K562 (cell line): ENCODE measurements around the gene STRIP1. TPM values are rescaled to one million over a fixed set of nuclear protein-coding genes. Genes with fewer than 3 reads are reported as not detected.
A peak's percentile ranks its signal among the peaks of the same experiment; 100 is the strongest.

ENCODE experiments used
- CHD2 ChIP-seq: IDR thresholded peaks from 2 replicates; pipeline ENCODE4 v1.6.1; 2011; ENCODE audit warnings: low read depth, low read length
- MCM5 ChIP-seq: fragments of 450-650 bp; IDR thresholded peaks from 2 replicates; pipeline ENCODE4 v1.6.1; 2016; ENCODE audit warnings: low read depth
- NONO ChIP-seq, 2 experiments: fragments of 200-400 bp in 1 of 2; fragments of 450-650 bp in 1 of 2; formaldehyde crosslinking in 1 of 2; IDR thresholded peaks; 2 replicates each; pipeline ENCODE4 v1.6.1; 2017; ENCODE audit warnings: low read depth in 2 of 2, mild to moderate bottlenecking in 2 of 2, moderate library complexity in 2 of 2, low read length in 1 of 2
- NUFIP1 ChIP-seq: fragments of 450-650 bp; IDR thresholded peaks from 2 replicates; pipeline ENCODE4 v1.6.1; 2018; ENCODE audit not compliant: partially characterized antibody
- PTBP1 ChIP-seq: fragments of 200-400 bp; formaldehyde crosslinking; IDR thresholded peaks from 2 replicates; pipeline ENCODE4 v1.6.1; 2017; ENCODE audit warnings: low read depth, low read length
- RAD21 ChIP-seq, 2 experiments: fragments of 250-450 bp in 1 of 2; fragments of 450-650 bp in 1 of 2; sonication (Bioruptor Pico) in 1 of 2; formaldehyde crosslinking in 1 of 2; IDR thresholded peaks in 1 of 2; conservative IDR thresholded peaks in 1 of 2; 2 replicates each; pipeline versions ENCODE4 v1.4.0 to v1.8.0; 2020 to 2022; ENCODE audit warnings: mild to moderate bottlenecking in 2 of 2, moderate library complexity in 1 of 2
- RB1 ChIP-seq: fragments of 450-650 bp; IDR thresholded peaks from 2 replicates; pipeline ENCODE4 v1.6.1; 2017; ENCODE audit warnings: low read depth, mild to moderate bottlenecking
- RBM34 ChIP-seq: fragments of 200-400 bp; formaldehyde crosslinking; IDR thresholded peaks from 2 replicates; pipeline ENCODE4 v1.6.1; 2018; ENCODE audit warnings: low read length, borderline replicate concordance; ENCODE audit not compliant: insufficient read depth
- SETDB1 ChIP-seq: IDR thresholded peaks from one replicate; pipeline ENCODE4 v1.6.1; 2012; ENCODE audit warnings: low read length, control low read depth, inconsistent platforms
- SLC30A9 ChIP-seq: fragments of 250-450 bp; sonication (Bioruptor Pico); IDR thresholded peaks from 2 replicates; pipeline ENCODE4 v1.8.0; 2022; ENCODE audit warnings: mild to moderate bottlenecking, moderate library complexity
- SRSF7 ChIP-seq: fragments of 200-400 bp; formaldehyde crosslinking; optimal IDR thresholded peaks from 2 replicates; pipeline ENCODE3; 2017; ENCODE audit warnings: mild to moderate bottlenecking, low read depth, low read length
- TEAD2 ChIP-seq: fragments of 450-650 bp; IDR thresholded peaks from 2 replicates; pipeline ENCODE4 v1.6.1; 2016; ENCODE audit warnings: missing genetic modification characterization, control low read depth, missing compliant biosample characterization
- TRIM28 ChIP-seq: fragments of 450-650 bp; IDR thresholded peaks from 2 replicates; pipeline ENCODE4 v1.6.1; 2017
- XRCC5 ChIP-seq: fragments of 200-400 bp; formaldehyde crosslinking; IDR thresholded peaks from 2 replicates; pipeline ENCODE4 v1.6.1; 2017; ENCODE audit warnings: low read depth, mild to moderate bottlenecking, low read length
- ZNF3 ChIP-seq: fragments of 250-450 bp; sonication (Bioruptor Pico); IDR thresholded peaks from 2 replicates; pipeline ENCODE4 v1.5.0; 2021; ENCODE audit warnings: mild to moderate bottlenecking, moderate library complexity
- ZNF717 ChIP-seq: fragments of 250-450 bp; sonication (Bioruptor Pico); IDR thresholded peaks from 2 replicates; pipeline ENCODE4 v1.5.0; 2021
- polyA plus RNA-seq, 8 experiments: library from polyadenylated mRNA; depleted of rRNA in 4 of 8; stranded (reverse) in 5 of 8; unstranded in 3 of 8; fragments of >200 nt; fragmentation: Nextera tagmentation in 2 of 8; fragmentation: Illumina TruSeq in 1 of 8; extraction: Ambion mirVana in 2 of 8; extraction: Trizol in 1 of 8; gene quantifications; 2 replicates each; pipeline versions ENCODE4 v1.2.1 to v1.2.3, GENCODE V29; 2011 to 2014; ENCODE audit warnings: inconsistent platforms in 1 of 8, missing spikeins in 1 of 8
- total RNA-seq, 7 experiments: library from RNA; depleted of rRNA in 6 of 7; stranded (reverse); fragments of >200 nt in 6 of 7; fragmentation: Illumina TruSeq in 2 of 7; extraction: Trizol in 2 of 7; gene quantifications; 2 replicates each; pipeline versions ENCODE4 v1.2.1 to v1.2.3, GENCODE V29; 2011 to 2021; ENCODE audit warnings: low replicate concordance in 1 of 7
- TF ChIP-seq, protein P1 (sequence below): fragments of 250-450 bp; sonication (Bioruptor Pico); IDR thresholded peaks from 2 replicates; pipeline ENCODE4 v1.4.0; 2020
- TF ChIP-seq, protein P2 (sequence below): sonication (generic); formaldehyde crosslinking; IDR thresholded peaks from 2 replicates; pipeline ENCODE4 v1.8.1; 2023; ENCODE audit warnings: mild to moderate bottlenecking, missing genetic modification reagents
- TF ChIP-seq, protein P3 (sequence below): fragments of 450-650 bp; formaldehyde crosslinking; IDR thresholded peaks from 2 replicates; pipeline ENCODE4 v1.4.0; 2020; ENCODE audit warnings: mild to moderate bottlenecking, moderate library complexity
- TF ChIP-seq, protein P4 (sequence below): fragments of 450-650 bp; IDR thresholded peaks from 2 replicates; pipeline ENCODE4 v1.6.1; 2016

The STRIP1 gene
- total and polyA plus RNA-seq, 9 of the 15 experiments (the other 6 are each of a cell fraction or from before 2014, with no cell fraction given): 9.9 to 42.3 (median 32.0) TPM

DNA sequence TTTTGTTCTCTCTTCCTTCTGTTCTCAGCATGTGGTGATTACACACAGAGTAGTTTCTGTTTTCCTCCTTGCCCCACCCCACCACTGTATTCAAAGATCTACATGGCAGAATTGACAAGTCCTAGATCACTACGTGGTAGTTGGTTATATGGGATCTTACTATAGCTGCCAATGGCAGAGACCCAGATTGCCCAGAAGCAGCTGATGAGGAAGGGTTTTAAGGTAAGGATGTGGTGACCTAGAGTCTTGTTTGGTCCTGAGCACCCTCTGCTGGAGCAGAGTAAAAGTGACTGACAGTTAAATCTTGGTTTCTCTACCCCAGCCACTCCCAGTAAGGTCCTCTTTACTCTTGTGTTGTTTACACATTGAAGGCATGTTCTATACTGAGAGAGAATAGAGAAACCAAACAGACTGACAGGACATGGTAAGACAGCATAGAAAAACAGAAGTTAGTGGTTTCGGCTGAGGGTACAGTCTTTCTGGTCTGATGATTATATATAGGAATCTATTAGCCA is 22.8 kb upstream of the STRIP1 start (continued):
- TF ChIP-seq, protein P1, sequence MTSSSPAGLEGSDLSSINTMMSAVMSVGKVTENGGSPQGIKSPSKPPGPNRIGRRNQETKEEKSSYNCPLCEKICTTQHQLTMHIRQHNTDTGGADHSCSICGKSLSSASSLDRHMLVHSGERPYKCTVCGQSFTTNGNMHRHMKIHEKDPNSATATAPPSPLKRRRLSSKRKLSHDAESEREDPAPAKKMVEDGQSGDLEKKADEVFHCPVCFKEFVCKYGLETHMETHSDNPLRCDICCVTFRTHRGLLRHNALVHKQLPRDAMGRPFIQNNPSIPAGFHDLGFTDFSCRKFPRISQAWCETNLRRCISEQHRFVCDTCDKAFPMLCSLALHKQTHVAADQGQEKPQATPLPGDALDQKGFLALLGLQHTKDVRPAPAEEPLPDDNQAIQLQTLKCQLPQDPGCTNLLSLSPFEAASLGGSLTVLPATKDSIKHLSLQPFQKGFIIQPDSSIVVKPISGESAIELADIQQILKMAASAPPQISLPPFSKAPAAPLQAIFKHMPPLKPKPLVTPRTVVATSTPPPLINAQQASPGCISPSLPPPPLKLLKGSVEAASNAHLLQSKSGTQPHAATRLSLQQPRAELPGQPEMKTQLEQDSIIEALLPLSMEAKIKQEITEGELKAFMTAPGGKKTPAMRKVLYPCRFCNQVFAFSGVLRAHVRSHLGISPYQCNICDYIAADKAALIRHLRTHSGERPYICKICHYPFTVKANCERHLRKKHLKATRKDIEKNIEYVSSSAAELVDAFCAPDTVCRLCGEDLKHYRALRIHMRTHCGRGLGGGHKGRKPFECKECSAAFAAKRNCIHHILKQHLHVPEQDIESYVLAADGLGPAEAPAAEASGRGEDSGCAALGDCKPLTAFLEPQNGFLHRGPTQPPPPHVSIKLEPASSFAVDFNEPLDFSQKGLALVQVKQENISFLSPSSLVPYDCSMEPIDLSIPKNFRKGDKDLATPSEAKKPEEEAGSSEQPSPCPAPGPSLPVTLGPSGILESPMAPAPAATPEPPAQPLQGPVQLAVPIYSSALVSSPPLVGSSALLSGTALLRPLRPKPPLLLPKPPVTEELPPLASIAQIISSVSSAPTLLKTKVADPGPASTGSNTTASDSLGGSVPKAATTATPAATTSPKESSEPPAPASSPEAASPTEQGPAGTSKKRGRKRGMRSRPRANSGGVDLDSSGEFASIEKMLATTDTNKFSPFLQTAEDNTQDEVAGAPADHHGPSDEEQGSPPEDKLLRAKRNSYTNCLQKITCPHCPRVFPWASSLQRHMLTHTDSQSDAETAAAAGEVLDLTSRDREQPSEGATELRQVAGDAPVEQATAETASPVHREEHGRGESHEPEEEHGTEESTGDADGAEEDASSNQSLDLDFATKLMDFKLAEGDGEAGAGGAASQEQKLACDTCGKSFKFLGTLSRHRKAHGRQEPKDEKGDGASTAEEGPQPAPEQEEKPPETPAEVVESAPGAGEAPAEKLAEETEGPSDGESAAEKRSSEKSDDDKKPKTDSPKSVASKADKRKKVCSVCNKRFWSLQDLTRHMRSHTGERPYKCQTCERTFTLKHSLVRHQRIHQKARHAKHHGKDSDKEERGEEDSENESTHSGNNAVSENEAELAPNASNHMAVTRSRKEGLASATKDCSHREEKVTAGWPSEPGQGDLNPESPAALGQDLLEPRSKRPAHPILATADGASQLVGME: no peak
- TF ChIP-seq SRSF7 (no peak), PTBP1 (no peak), ZNF3 (CRISPR knock-in tag) (no peak), ZNF717 (CRISPR knock-in tag) (no peak), XRCC5 (no peak), SETDB1 (no peak), RB1 (no peak), TEAD2 (tag) (no peak), CHD2 (no peak), TRIM28 (no peak), SLC30A9 (CRISPR knock-in tag) (no peak), NUFIP1 (no peak), MCM5 (no peak), RBM34 (no peak), RAD21 (CRISPR knock-in tag; conservative IDR thresholded peaks at IDR 0.05 in 1 of 2, IDR thresholded peaks at IDR 0.05 in 1 of 2) (peak; percentile 69 to 85), NONO (IDR thresholded peaks at IDR 0.05; ENCODE audit: low read depth in 2 of 2, low read length in 1 of 2) (no peak)
- TF ChIP-seq, protein P2, sequence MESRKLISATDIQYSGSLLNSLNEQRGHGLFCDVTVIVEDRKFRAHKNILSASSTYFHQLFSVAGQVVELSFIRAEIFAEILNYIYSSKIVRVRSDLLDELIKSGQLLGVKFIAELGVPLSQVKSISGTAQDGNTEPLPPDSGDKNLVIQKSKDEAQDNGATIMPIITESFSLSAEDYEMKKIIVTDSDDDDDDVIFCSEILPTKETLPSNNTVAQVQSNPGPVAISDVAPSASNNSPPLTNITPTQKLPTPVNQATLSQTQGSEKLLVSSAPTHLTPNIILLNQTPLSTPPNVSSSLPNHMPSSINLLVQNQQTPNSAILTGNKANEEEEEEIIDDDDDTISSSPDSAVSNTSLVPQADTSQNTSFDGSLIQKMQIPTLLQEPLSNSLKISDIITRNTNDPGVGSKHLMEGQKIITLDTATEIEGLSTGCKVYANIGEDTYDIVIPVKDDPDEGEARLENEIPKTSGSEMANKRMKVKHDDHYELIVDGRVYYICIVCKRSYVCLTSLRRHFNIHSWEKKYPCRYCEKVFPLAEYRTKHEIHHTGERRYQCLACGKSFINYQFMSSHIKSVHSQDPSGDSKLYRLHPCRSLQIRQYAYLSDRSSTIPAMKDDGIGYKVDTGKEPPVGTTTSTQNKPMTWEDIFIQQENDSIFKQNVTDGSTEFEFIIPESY: no peak
- TF ChIP-seq, protein P3, sequence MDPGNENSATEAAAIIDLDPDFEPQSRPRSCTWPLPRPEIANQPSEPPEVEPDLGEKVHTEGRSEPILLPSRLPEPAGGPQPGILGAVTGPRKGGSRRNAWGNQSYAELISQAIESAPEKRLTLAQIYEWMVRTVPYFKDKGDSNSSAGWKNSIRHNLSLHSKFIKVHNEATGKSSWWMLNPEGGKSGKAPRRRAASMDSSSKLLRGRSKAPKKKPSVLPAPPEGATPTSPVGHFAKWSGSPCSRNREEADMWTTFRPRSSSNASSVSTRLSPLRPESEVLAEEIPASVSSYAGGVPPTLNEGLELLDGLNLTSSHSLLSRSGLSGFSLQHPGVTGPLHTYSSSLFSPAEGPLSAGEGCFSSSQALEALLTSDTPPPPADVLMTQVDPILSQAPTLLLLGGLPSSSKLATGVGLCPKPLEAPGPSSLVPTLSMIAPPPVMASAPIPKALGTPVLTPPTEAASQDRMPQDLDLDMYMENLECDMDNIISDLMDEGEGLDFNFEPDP: no peak
- TF ChIP-seq, protein P4, sequence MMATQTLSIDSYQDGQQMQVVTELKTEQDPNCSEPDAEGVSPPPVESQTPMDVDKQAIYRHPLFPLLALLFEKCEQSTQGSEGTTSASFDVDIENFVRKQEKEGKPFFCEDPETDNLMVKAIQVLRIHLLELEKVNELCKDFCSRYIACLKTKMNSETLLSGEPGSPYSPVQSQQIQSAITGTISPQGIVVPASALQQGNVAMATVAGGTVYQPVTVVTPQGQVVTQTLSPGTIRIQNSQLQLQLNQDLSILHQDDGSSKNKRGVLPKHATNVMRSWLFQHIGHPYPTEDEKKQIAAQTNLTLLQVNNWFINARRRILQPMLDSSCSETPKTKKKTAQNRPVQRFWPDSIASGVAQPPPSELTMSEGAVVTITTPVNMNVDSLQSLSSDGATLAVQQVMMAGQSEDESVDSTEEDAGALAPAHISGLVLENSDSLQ: peak; percentile 82
